Hepatocyte (in vitro differentiated cells): ENCODE results near the gene SEMA5B.

Experiments
- EZH2 ChIP-seq: fragments of 200-600 bp; sonication (generic); IDR thresholded peaks from 2 replicates; pipeline ENCODE4 v1.6.1; 2016; ENCODE audit warnings: antibody characterized with exemption, mild to moderate bottlenecking, borderline replicate concordance
- EZH2phosphoT487 ChIP-seq: fragments of 200-600 bp; sonication (generic); IDR thresholded peaks from one replicate; pipeline ENCODE4 v1.6.1; 2018; ENCODE audit warnings: antibody characterized with exemption, mild to moderate bottlenecking, low read depth, moderate library complexity; ENCODE audit not compliant: unreplicated experiment, severe bottlenecking
- TF ChIP-seq, protein P1 (sequence below): fragments of 200-600 bp; sonication (generic); IDR thresholded peaks from 2 replicates; pipeline ENCODE4 v1.5.1; 2016; ENCODE audit warnings: antibody characterized with exemption, mild to moderate bottlenecking; ENCODE audit not compliant: poor library complexity

DNA sequence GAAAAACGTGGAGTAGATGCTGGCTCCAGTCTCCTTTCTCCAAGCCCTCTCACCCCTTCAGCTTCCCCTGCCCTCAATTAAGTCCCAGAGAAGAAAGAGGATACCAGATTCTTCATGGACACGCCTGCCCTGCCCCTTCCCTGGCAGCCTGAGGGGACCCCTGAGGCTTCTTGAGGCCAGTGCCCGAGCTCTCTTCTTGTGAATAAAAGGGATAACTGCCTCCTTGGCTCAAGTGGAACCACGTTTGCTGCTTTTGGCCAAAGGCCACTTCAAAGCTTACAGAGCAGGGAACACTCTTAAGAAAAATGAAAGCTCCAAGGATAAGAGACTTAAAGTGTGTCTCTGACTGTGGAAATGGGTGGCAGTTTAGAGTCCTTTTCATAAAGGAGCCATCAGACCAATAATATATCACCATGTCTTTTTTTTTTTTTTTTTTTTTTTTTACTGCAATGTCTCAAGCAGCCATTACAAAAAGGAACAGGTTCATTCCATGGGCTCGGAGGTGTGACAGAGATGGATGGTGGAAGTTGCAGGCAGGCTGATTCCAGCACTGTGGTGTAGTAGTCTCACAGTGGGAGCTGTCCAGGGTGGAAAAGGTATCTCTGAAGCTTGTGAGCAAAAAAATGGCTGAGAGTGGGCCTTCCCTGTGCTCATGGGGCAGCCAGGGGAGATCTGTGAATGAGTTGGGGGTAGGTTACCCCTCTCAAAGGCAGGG is 108.8 kb downstream of the SEMA5B start:
- TF ChIP-seq, protein P1, sequence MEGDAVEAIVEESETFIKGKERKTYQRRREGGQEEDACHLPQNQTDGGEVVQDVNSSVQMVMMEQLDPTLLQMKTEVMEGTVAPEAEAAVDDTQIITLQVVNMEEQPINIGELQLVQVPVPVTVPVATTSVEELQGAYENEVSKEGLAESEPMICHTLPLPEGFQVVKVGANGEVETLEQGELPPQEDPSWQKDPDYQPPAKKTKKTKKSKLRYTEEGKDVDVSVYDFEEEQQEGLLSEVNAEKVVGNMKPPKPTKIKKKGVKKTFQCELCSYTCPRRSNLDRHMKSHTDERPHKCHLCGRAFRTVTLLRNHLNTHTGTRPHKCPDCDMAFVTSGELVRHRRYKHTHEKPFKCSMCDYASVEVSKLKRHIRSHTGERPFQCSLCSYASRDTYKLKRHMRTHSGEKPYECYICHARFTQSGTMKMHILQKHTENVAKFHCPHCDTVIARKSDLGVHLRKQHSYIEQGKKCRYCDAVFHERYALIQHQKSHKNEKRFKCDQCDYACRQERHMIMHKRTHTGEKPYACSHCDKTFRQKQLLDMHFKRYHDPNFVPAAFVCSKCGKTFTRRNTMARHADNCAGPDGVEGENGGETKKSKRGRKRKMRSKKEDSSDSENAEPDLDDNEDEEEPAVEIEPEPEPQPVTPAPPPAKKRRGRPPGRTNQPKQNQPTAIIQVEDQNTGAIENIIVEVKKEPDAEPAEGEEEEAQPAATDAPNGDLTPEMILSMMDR, result no peak
- TF ChIP-seq EZH2 (no peak), EZH2phosphoT487 (no peak)
